ENCODE results near the gene PRDX2. TPM values are rescaled to one million over a fixed set of nuclear protein-coding genes. Genes with fewer than 3 reads are reported as not detected.
A peak's percentile ranks its signal among the peaks of the same experiment; 100 is the strongest.

PRDX2 gene
- total and polyA plus RNA-seq, 10 of the 15 experiments (the other 5 are each of a cell fraction or from before 2014, with no cell fraction given) = 93.0 to 812 (median 344) TPM

GRCh38 chr19:12769689-12770088, 31.9 kb downstream of the PRDX2 start (continued):
- TF ChIP-seq SKIL (IDR thresholded peaks at IDR 0.05; ENCODE audit: low read depth, poor library complexity, severe bottlenecking) = no peak
- no peak for TF ChIP-seq MTA2 (IDR thresholded peaks at IDR 0.05; ENCODE audit: low read depth)
- TF ChIP-seq RB1 (IDR thresholded peaks at IDR 0.05; ENCODE audit: borderline replicate concordance) = no peak
- TF ChIP-seq TBL1XR1 (IDR thresholded peaks at IDR 0.05; ENCODE audit: low read depth, low read length) = no peak
- TF ChIP-seq USF2 (IDR thresholded peaks at IDR 0.05; ENCODE audit: borderline replicate concordance, low read depth, low read length) = no peak
- TF ChIP-seq YBX1 (IDR thresholded peaks at IDR 0.05) = no peak
- no peak for TF ChIP-seq FOS (IDR thresholded peaks at IDR 0.05; ENCODE audit: borderline replicate concordance, extremely low read depth, insufficient read length)
- no peak for TF ChIP-seq TCF7 (IDR thresholded peaks at IDR 0.05; ENCODE audit: borderline replicate concordance)
- peak; percentile 70 to 93 for TF ChIP-seq BHLHE40 (IDR thresholded peaks at IDR 0.05; ENCODE audit: borderline replicate concordance in 1 of 2, low read depth in 2 of 2, low read length in 1 of 2)
- TF ChIP-seq FOXK2 (IDR thresholded peaks at IDR 0.05) = no peak
- TF ChIP-seq CBFB (IDR thresholded peaks at IDR 0.05; ENCODE audit: low read depth) = no peak
- no peak for TF ChIP-seq NKRF (conservative IDR thresholded peaks at IDR 0.05)
- no peak for TF ChIP-seq POLR2AphosphoS2 (IDR thresholded peaks at IDR 0.05; ENCODE audit: low read depth, low read length)
- no peak for TF ChIP-seq ZZZ3 (IDR thresholded peaks at IDR 0.05; ENCODE audit: control insufficient read depth, insufficient read length, low read depth)
- TF ChIP-seq BCL3 (IDR thresholded peaks at IDR 0.05; ENCODE audit: borderline replicate concordance, insufficient read depth, low read depth, low read length, poor library complexity, severe bottlenecking) = no peak
- peak in 1 of 2 experiments; percentile 75; a peak in 2 of 3 replicates for TF ChIP-seq EGR1 (IDR thresholded peaks at IDR 0.05; ENCODE audit: borderline replicate concordance in 1 of 2, low read depth in 2 of 2, low read length in 2 of 2)
- TF ChIP-seq ASH2L (IDR thresholded peaks at IDR 0.05; ENCODE audit: borderline replicate concordance, low read depth) = no peak
- no peak for TF ChIP-seq NFYA (IDR thresholded peaks at IDR 0.05; ENCODE audit: borderline replicate concordance, low read depth, low read length)
- TF ChIP-seq PML (IDR thresholded peaks at IDR 0.05; ENCODE audit: low read length) = no peak
- TF ChIP-seq HDAC2 (IDR thresholded peaks at IDR 0.05) = no peak
- no peak for TF ChIP-seq CHD1 (IDR thresholded peaks at IDR 0.05; ENCODE audit: low read depth, low read length)
- TF ChIP-seq SMAD5 (IDR thresholded peaks at IDR 0.05; ENCODE audit: low read depth) = no peak
- TF ChIP-seq EP300 (IDR thresholded peaks at IDR 0.05; ENCODE audit: borderline replicate concordance in 1 of 2, control insufficient read depth in 1 of 2, low read depth in 2 of 2, low read length in 2 of 2) = no peak
- 0 out of 2 replicates have a peak, but pooled peaks have one; percentile 32 for TF ChIP-seq GATAD2B (conservative IDR thresholded peaks at IDR 0.05; ENCODE audit: low read depth)

Data from GM12878 (cell line).